Hepatocyte (in vitro differentiated cells): Measurements from ENCODE around the gene CDH4. TPM values are rescaled to one million over a fixed set of nuclear protein-coding genes. Genes with fewer than 3 reads are reported as not detected.

ENCODE experiments used
- DNase-seq: peaks from one replicate; pipeline ENCODE4 v3.0.0-alpha.2; 2016; ENCODE audit warnings: low spot score
- H2AFZ ChIP-seq: fragments of 200-600 bp; sonication (generic); 2 replicates; pipeline ENCODE4 v1.6.0; 2016; ENCODE audit warnings: antibody characterized with exemption, mild to moderate bottlenecking
- H3K27ac ChIP-seq: fragments of 200-600 bp; sonication (generic); 2 replicates; pipeline ENCODE4 v1.5.1; 2016; ENCODE audit warnings: mild to moderate bottlenecking
- H3K27me3 ChIP-seq: fragments of 200-600 bp; sonication (generic); 2 replicates; pipeline ENCODE4 v1.6.1; 2016
- H3K36me3 ChIP-seq: fragments of 200-600 bp; sonication (generic); replicated peaks from 2 replicates; pipeline ENCODE4 v1.5.1; 2016; ENCODE audit warnings: low read depth; ENCODE audit not compliant: insufficient read depth
- H3K4me1 ChIP-seq: fragments of 200-600 bp; sonication (generic); 2 replicates; pipeline ENCODE4 v1.5.1; 2016; ENCODE audit warnings: mild to moderate bottlenecking, moderate library complexity; ENCODE audit not compliant: insufficient read depth
- H3K4me2 ChIP-seq: fragments of 200-600 bp; sonication (generic); 2 replicates; pipeline ENCODE4 v1.6.0; 2016
- H3K4me3 ChIP-seq: fragments of 200-600 bp; sonication (generic); 2 replicates; pipeline ENCODE4 v1.5.1; 2016; ENCODE audit warnings: mild to moderate bottlenecking
- H3K79me2 ChIP-seq: fragments of 200-600 bp; sonication (generic); 2 replicates; pipeline ENCODE4 v1.6.0; 2017; ENCODE audit warnings: mild to moderate bottlenecking
- H3K9me2 ChIP-seq: fragments of 200-600 bp; sonication (generic); replicated peaks from 2 replicates; pipeline ENCODE4 v1.6.0; 2017; ENCODE audit warnings: mild to moderate bottlenecking; ENCODE audit not compliant: insufficient read depth
- H3K9me3 ChIP-seq: fragments of 200-600 bp; sonication (generic); 2 replicates; pipeline ENCODE4 v1.5.1; 2016; ENCODE audit warnings: low read depth, mild to moderate bottlenecking
- H4K20me1 ChIP-seq: fragments of 200-600 bp; sonication (generic); 2 replicates; pipeline ENCODE4 v1.6.0; 2016; ENCODE audit warnings: mild to moderate bottlenecking; ENCODE audit not compliant: insufficient read depth, poor library complexity, severe bottlenecking
- EZH2 ChIP-seq: fragments of 200-600 bp; sonication (generic); IDR thresholded peaks from 2 replicates; pipeline ENCODE4 v1.6.1; 2016; ENCODE audit warnings: antibody characterized with exemption, mild to moderate bottlenecking, borderline replicate concordance
- EZH2phosphoT487 ChIP-seq: fragments of 200-600 bp; sonication (generic); IDR thresholded peaks from one replicate; pipeline ENCODE4 v1.6.1; 2018; ENCODE audit warnings: antibody characterized with exemption, mild to moderate bottlenecking, low read depth, moderate library complexity; ENCODE audit not compliant: unreplicated experiment, severe bottlenecking
- WGBS: methylation state at CpG from one replicate; pipeline ENCODE4 v1.1.6; 2016; ENCODE audit warnings: low lambda C conversion rate; ENCODE audit errors: missing lambda C conversion rate; 5-methylcytosine and 5-hydroxymethylcytosine counted together
- polyA plus RNA-seq: library from polyadenylated mRNA; unstranded; fragments of >200 nt; fragmentation: Nextera tagmentation; extraction: Ambion mirVana; gene quantifications from 2 replicates; pipeline ENCODE4 v1.2.1, GENCODE V29; 2016
- total RNA-seq: library from RNA; depleted of rRNA; stranded (reverse); fragments of >200 nt; gene quantifications from 2 replicates; pipeline ENCODE4 v1.2.3, GENCODE V29; 2014
- TF ChIP-seq, protein P1 (sequence below): fragments of 200-600 bp; sonication (generic); IDR thresholded peaks from 2 replicates; pipeline ENCODE4 v1.5.1; 2016; ENCODE audit warnings: antibody characterized with exemption, mild to moderate bottlenecking; ENCODE audit not compliant: poor library complexity

The CDH4 gene
- total and polyA plus RNA-seq, 2 experiments from 2014 or later: 0.53 to 0.73 TPM

- no peak overlapping the region for H3K27ac ChIP-seq
- H3K9me2 ChIP-seq: no peaks in the 10 kb centered on the region
- no peak for DNase-seq
- TF ChIP-seq, protein P1, sequence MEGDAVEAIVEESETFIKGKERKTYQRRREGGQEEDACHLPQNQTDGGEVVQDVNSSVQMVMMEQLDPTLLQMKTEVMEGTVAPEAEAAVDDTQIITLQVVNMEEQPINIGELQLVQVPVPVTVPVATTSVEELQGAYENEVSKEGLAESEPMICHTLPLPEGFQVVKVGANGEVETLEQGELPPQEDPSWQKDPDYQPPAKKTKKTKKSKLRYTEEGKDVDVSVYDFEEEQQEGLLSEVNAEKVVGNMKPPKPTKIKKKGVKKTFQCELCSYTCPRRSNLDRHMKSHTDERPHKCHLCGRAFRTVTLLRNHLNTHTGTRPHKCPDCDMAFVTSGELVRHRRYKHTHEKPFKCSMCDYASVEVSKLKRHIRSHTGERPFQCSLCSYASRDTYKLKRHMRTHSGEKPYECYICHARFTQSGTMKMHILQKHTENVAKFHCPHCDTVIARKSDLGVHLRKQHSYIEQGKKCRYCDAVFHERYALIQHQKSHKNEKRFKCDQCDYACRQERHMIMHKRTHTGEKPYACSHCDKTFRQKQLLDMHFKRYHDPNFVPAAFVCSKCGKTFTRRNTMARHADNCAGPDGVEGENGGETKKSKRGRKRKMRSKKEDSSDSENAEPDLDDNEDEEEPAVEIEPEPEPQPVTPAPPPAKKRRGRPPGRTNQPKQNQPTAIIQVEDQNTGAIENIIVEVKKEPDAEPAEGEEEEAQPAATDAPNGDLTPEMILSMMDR: no peak
- TF ChIP-seq EZH2phosphoT487 (no peak), EZH2 (no peak)
- H3K27me3 ChIP-seq: no peaks in the 10 kb centered on the region
- H3K9me3 ChIP-seq: no peaks in the 10 kb centered on the region
- H4K20me1 ChIP-seq: no peaks in the 10 kb centered on the region
- H3K36me3 ChIP-seq: no peaks in the 10 kb centered on the region
- H3K4me2 ChIP-seq: no peak overlapping the region
- WGBS: 84% methylated on average over 9 of the region's 9 CpGs
- no peak overlapping the region for H2AFZ ChIP-seq
- H3K4me1 ChIP-seq: no peaks in the 10 kb centered on the region
- H3K4me3 ChIP-seq: no peak overlapping the region
- no peaks in the 10 kb centered on the region for H3K79me2 ChIP-seq
Measured at GRCh38 chr20:61963149-61963548, 711.1 kb downstream of the CDH4 start.

- no peak for DNase-seq
- TF ChIP-seq EZH2phosphoT487: no peak
- Histone ChIP-seq H3K4me3 (no peak overlapping the region), H3K4me2 (no peak overlapping the region), H3K27me3 (no peaks in the 10 kb centered on the region), H3K9me3 (no peaks in the 10 kb centered on the region), H3K4me1 (no peaks in the 10 kb centered on the region), H2AFZ (no peak overlapping the region), H3K79me2 (no peaks in the 10 kb centered on the region), H3K36me3 (no peaks in the 10 kb centered on the region), H4K20me1 (no peaks in the 10 kb centered on the region), H3K27ac (no peak overlapping the region), H3K9me2 (no peaks in the 10 kb centered on the region)
- 87% methylated on average over 8 of the region's 8 CpGs for WGBS
Measured at GRCh38 chr20:61963885-61964674, 712.0 kb downstream of the CDH4 start.

DNA sequence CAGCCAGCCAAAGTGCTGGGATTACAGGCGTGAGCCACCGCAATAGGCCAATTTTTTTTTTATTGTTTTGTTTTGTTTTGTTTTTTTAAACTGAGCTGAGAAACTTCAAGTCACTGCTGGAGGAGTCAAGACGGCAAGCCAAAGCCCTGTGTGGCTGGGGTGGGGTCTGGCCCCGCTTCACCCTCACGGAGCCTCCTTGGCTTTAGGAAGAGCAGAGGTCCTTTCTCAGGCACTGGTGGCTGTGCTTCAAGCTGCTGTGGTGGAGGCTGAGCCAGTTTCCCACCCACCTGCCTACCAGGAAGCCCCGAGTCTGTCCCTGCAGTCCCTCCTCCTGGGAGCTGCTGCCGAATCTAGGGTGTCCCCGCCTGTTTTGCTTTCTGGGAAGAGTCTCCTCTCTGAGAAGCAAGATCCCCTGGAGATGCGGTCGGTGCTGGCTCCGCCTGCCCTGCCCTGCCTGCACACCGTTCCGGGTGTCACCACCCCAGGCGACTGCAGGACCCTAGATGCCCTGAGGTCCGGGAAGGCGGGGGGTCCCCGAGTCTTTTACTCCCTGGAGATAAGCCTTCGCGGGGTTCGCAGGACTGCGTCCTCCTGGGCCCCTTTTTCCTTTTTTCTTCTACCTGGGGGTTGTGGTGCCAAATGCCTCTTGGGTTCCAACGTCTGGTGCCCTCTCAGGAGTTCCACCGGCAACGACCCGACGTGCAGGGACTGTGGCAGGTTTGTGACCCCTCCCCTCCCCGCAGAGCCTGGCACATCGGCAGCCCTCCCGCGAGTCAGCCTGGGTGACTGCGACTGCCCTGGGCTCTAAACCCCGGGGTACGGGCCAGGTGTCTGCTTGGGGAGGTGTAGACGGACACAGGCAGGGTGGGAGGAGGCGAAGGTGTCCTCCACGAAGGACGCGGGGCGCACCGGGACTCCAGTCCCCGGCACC lies 712.9 kb downstream of the CDH4 start:
- TF ChIP-seq EZH2phosphoT487 (no peak), EZH2 (no peak)
- TF ChIP-seq, protein P1: no peak
- WGBS: 76% methylated on average over 28 of the region's 41 CpGs

More for the DNA sequence above, 712.9 kb downstream of the CDH4 start:
- no peaks in the 10 kb centered on the region for H3K9me3 ChIP-seq
- H3K36me3 ChIP-seq: no peaks in the 10 kb centered on the region
- no peak overlapping the region for H3K4me2 ChIP-seq
- DNase-seq: no peak
- no peak overlapping the region for H3K4me3 ChIP-seq
- H3K9me2 ChIP-seq: no peaks in the 10 kb centered on the region
- no peak overlapping the region for H3K27ac ChIP-seq
- H2AFZ ChIP-seq: no peak overlapping the region
- H4K20me1 ChIP-seq: no peaks in the 10 kb centered on the region
- H3K79me2 ChIP-seq: no peaks in the 10 kb centered on the region
- H3K4me1 ChIP-seq: no peaks in the 10 kb centered on the region
- no peaks in the 10 kb centered on the region for H3K27me3 ChIP-seq
